ENCODE data around the gene FNBP1. TPM values are rescaled to one million over a fixed set of nuclear protein-coding genes. Genes with fewer than 3 reads are reported as not detected.
"Not testable (repeated sequence)": the region's sequence is repeated elsewhere in the genome, so short reads cannot be mapped to it uniquely, and the experiment has no call there.

The FNBP1 gene
- total and polyA plus RNA-seq, 8 donors: 5.3 to 18.5 (median 7.1) TPM

DNA sequence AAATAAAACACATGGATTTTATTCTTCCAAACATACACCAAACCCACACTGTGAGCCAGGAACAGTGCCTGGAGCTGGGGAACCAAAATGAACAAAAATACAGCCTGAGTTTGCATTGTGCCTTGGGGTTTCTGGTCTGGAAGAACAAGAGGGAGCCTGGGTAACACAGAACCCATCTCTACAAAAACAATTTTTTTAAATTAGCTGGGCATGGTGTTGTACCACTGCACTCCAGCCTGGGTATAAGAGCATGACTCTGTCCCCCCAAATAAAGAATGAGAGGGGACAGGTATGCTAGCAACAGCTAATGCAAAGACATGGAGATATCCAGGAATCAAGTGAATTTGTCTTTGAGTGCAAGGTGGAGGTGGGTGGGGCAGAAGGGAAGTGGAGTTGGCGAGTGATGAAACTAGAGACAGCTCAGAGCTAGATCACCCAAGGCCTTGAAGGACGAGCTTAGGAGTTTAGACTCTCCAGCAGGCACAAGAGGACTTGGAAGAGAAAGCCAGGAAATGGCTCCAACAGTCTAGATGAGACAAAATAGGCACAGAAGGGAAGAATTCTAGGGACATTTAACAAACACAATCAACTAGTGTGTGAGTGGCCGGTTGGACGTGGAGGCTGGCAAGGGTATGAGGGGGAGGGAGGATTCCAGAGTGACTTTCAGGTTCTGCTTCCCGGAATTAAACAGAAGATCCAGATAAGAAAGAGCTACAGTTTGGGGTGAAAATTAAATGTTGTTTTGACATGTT, 47.4 kb downstream of the FNBP1 start:
- H3K27ac ChIP-seq: peak overlapping the region in 2 of 4 donors; percentile 46 to 60
- intact Hi-C loops (cut with DNase I): no loop called here
- TF ChIP-seq, protein P1, sequence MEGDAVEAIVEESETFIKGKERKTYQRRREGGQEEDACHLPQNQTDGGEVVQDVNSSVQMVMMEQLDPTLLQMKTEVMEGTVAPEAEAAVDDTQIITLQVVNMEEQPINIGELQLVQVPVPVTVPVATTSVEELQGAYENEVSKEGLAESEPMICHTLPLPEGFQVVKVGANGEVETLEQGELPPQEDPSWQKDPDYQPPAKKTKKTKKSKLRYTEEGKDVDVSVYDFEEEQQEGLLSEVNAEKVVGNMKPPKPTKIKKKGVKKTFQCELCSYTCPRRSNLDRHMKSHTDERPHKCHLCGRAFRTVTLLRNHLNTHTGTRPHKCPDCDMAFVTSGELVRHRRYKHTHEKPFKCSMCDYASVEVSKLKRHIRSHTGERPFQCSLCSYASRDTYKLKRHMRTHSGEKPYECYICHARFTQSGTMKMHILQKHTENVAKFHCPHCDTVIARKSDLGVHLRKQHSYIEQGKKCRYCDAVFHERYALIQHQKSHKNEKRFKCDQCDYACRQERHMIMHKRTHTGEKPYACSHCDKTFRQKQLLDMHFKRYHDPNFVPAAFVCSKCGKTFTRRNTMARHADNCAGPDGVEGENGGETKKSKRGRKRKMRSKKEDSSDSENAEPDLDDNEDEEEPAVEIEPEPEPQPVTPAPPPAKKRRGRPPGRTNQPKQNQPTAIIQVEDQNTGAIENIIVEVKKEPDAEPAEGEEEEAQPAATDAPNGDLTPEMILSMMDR (IDR thresholded peaks at IDR 0.05): no peak
- WGBS, 2 donors: 58 to 64% methylated on average over 5 of the region's 5 CpGs
- DNase-seq: no peak
- FAIRE-seq: no peak
- peak in 2 of 4 donors; percentile 37 to 66 for ATAC-seq
- no peaks in the 10 kb centered on the region for H3K9me3 ChIP-seq
- H3K36me3 ChIP-seq: no peaks in the 10 kb centered on the region
- H3K4me1 ChIP-seq: peaks cover 0 to 9% (median 0%) of the 10 kb centered on the region in 3 donors
- no peaks in the 10 kb centered on the region for H3K27me3 ChIP-seq
- no peak overlapping the region for H3K4me3 ChIP-seq

DNA sequence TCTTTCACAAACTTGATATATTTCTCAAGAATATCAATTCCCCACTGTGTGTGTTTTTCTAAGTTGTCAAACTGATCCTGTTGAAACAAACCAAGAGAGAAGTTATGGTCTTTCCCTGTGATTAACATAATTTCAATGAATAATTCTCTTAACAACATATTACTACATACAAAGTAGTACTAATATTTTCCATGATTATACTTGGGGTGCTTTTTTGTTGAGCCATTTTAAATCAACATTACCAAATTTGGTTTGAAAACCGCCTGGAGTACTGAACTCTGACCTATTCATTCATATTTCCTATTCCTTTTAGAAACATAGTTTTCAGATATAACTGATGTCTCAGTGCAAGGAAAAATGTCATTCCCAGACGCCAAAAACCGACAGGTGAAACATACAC, 48.1 kb downstream of the FNBP1 start:
- DNase-seq (no peak), ATAC-seq (no peak), FAIRE-seq (no peak)
- H3K4me1 ChIP-seq: peaks cover 0 to 9% (median 0%) of the 10 kb centered on the region in 3 donors
- H3K4me3 ChIP-seq: no peak overlapping the region
- no peaks in the 10 kb centered on the region for H3K27me3 ChIP-seq
- intact Hi-C loops (cut with DNase I): no loop called here
- 32 to 35% methylated on average over 3 of the region's 3 CpGs for WGBS, 2 donors
- no peaks in the 10 kb centered on the region for H3K36me3 ChIP-seq
- TF ChIP-seq, protein P1 (IDR thresholded peaks at IDR 0.05): no peak
- peak overlapping the region in 1 of 4 donors; percentile 60 for H3K27ac ChIP-seq
- no peaks in the 10 kb centered on the region for H3K9me3 ChIP-seq

DNA sequence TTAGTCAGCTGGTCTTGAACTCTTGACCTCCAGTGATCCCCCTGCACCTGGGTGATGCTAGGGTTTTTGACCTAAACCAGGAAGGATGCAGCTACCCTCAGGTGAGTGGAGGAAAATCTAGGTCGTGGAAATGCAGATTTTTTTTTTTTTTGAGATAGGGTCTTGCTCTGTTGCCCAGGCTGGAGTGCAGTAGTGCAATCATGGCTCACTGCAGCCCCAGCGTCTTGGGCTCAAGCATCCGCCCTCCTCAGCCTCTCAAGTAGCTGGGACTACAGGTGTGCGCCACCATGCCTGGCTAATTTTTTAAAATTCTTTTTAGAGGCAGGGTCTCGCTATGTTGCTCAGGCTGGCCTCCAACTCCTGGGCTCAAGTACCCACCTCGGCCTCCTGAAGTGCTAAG, 51.9 kb downstream of the FNBP1 start:
- H3K9me3 ChIP-seq; ATAC-seq; H3K27ac ChIP-seq; DNase-seq; H3K27me3 ChIP-seq; intact Hi-C loops (cut with DNase I); H3K4me1 ChIP-seq; H3K4me3 ChIP-seq; H3K36me3 ChIP-seq; FAIRE-seq: not testable (repeated sequence)
- WGBS, 2 donors: 95 to 98% methylated on average over 6 of the region's 6 CpGs

- Histone ChIP-seq H3K27me3 (no peaks in the 10 kb centered on the region), H3K9me3 (no peaks in the 10 kb centered on the region), H3K27ac (no peak overlapping the region), H3K4me1 (peaks cover 0 to 2% (median 0%) of the 10 kb centered on the region in 3 donors), H3K36me3 (no peaks in the 10 kb centered on the region), H3K4me3 (no peak overlapping the region)
- ATAC-seq: peak in 2 of 4 donors; percentile 28 to 29
- FAIRE-seq: no peak
- no peak for DNase-seq
- TF ChIP-seq, protein P1 (IDR thresholded peaks at IDR 0.05): no peak
- WGBS, 2 donors: 71 to 72% methylated on average over 6 of the region's 6 CpGs
- intact Hi-C loops (cut with DNase I): no loop called here
Measured at GRCh38 chr9:129990269-129991010, 52.5 kb downstream of the FNBP1 start.

GRCh38 chr9:129989740-129990139, 53.2 kb downstream of the FNBP1 start:
- FAIRE-seq: no peak
- TF ChIP-seq, protein P1 (IDR thresholded peaks at IDR 0.05): no peak

More at GRCh38 chr9:129989740-129990139, 53.2 kb downstream of the FNBP1 start:
- Histone ChIP-seq H3K27ac (no peak overlapping the region), H3K4me1 (no peaks in the 10 kb centered on the region), H3K27me3 (no peaks in the 10 kb centered on the region), H3K9me3 (no peaks in the 10 kb centered on the region), H3K4me3 (no peak overlapping the region), H3K36me3 (no peaks in the 10 kb centered on the region)
- 91 to 95% methylated on average over 7 of the region's 7 CpGs for WGBS, 2 donors
- no peak for ATAC-seq
- intact Hi-C loops (cut with DNase I): no loop called here
- no peak for DNase-seq

Data from pancreas (tissue), 10 donors.